Limb (tissue), 2 donors: Measurements from ENCODE around the gene PTN.
"Not testable (repeated sequence)": the region's sequence is repeated elsewhere in the genome, so short reads cannot be mapped to it uniquely, and the experiment has no call there.

Experiments used
- DNase-seq, 2 donors: peaks; one replicate each; pipeline ENCODE4 v3.0.0-alpha.2; 2016; ENCODE audit errors: extremely low spot score in 2 of 2

The PTN gene

DNA sequence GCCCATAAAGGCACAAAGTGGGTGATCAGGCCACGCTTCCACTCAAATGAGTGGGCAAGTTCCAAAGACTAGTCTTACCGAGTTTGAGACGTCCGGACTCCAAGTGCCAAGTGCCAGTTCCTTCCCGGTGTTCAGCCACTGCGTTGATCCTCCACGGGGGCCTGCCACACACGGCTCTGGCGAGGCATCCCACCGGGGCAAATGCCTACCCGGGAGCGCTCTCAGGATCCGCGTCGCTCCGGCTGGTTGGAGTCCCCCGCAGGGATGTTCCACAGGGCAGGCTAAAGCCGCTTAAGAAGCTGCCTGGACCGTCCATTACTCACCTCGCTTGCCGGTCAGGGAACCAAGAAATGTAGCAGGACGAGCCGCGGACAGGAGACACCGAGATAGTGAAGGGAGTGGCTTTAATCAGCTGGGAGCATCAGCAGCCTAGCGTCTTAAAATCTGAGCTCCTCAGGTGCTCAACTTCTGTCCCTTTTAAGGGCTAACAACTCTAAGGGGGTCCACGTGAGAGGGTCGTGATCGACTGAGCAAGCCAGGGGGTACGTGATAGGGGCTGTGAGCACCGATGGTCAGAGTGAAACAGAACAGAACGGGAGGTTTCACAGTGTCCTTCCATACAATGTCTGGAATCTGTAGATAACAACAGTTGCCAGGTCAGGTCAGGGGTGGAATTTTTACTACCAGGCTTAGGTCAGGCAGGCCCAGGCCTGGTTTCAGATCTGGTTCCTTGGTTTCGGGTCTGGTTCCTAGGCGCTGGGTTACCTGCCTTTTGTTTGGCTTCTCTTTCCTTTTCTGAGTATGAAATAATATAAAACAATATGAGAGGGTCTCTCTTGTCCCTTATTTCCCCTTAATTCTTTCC is 75.3 kb downstream of the PTN start:
- not testable (repeated sequence) for DNase-seq

DNA sequence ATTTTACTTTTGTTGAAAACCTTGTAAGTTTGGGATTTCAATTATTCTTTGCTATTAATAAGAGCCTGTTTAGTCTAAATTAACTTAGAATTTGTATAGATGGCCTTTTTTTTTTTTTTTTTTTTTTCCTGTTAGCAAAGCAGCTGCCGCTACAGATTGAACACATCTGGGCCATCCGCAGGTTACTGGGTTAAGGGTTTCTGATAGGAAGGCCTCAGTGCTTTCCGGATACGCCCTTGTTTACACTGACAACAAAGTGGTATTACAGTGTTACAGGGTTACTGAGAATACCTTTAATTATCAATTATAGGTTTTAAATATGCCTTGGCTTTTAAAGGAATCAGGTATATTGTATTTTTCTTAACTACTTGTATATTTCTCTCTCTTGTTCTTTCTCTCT is 76.8 kb downstream of the PTN start:
- DNase-seq: no peak

DNA sequence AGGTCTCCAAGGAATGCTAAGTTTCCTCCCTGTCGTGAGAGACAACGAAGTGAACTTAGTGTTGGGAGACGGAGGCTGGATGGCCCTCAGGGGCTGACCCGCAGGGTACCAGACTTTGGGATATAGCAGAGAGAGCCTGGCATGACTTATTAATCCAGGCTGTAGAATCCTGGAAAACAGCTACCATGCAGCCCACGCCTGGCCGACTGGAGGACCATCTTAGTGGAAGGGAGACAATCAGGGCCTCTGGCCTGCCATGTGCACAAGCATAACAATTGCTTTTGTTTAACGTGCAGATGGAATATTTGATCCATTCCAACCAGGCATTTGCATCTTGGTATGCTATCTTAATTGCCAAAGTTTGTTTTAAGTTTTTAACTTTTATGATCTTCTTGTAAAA is 78.1 kb downstream of the PTN start:
- DNase-seq: not testable (repeated sequence)

DNA sequence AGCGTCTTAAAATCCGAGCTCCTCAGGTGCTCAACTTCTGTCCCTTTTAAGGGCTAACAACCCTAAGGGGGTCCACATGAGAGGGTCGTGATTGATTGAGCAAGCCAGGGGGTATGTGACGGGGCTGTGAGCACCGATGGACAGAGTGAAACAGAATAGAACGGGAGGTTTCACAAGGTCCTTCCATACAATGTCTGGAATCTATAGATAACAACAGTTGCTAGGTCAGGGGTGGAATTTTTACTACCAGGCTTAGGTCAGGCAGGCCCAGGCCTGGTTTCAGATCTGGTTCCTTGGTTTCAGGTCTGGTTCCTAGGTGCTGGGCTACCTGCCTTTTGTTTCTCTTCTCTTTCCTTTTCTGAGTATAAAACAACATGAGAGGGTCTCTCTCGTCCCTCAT is 80.9 kb downstream of the PTN start:
- no peak for DNase-seq

DNA sequence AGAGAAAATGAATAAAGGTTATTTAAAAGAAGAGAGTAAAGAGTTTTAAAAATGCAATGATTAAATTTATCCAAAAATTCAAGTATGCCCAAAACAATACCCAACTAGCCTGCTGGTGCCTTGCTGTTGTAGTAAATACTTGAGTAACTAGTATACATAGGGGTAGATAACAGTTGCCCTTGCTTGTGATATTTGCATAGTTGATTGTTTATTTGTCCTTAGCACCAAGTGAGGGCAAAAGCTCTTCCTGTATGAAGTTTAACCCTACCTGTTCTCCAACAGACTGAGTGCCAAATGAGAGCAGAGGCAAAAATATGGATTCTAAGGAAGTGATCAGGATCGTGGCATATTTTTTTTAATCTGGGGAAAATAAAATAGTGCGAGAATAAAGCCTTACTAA is 85.0 kb downstream of the PTN start:
- DNase-seq: no peak

- no peak for DNase-seq
Observed at GRCh38 chr7:137254766-137255165, 88.8 kb downstream of the PTN start.

GRCh38 chr7:137245890-137246289 is 97.6 kb downstream of the PTN start:
- DNase-seq: no peak

DNA sequence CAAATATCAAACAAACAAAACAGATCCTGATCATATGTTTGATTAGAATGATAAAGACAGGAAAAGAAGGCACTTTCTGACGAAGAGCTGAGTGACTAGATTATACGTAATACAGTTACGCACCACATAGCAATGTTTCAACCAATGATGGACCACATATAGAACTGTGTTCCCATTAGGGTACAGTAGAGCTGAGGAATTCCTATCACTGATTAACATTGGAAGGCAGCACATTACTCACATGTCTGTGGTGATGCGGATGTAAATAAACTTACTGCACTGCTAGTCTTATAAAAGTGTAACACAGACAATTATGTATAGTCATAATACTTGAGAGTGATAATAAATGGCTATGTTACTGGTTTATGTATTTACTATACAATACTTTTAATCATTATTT is 98.3 kb downstream of the PTN start:
- no peak for DNase-seq

GRCh38 chr7:137243741-137244140 is 99.8 kb downstream of the PTN start:
- no peak for DNase-seq

DNA sequence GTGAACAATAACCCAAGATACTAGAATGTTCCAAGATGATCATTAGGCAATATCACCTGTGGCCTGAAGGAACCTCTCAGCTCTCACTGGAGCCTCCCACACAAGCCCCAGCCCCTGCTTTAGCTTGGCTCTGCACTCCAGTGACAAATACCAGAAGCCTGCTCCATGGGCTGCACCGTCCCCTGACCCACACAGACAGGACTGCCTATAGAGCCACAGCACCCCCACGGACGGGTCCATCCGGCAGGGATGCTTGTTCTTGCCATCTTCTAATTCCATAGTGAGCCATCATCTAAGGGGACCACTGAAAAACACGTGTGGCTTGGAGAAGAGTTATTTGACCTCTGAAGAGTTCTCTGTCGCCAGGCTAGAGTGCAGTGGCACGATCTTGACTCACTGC is 100.9 kb downstream of the PTN start:
- DNase-seq: no peak

DNA sequence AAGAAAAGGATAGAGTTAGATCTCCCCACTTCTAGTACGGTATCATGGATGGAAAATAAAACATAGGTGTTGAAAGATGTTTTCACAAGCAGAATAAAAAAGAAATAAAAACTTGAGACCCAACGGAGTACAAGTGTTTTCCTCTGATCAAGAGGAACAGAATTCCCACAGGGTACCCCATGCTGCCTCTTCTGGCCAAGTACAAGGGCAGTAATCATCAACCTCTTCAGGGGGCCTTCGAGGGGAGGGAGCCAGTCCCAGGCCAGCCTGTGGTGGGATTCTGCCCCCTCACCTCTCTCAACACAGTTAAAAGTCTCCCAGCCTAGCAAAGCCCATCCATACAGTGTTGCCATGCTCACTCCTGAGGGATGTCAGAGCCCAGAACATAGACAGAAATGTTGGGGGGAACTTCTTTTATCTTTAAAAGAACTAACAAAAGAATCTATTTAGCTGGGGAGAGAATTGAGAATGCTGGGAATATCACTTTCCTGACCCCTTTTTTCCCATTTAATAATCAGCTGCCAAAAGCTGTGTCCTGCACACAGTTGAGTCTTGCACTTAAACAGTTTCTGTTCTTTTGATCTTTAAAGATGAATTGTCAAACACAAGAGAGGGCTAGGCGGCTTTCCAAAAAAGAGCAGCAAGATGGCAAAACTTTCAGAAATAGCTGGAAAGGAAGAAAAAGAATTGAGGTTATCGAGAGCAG is 101.7 kb downstream of the PTN start:
- no peak for DNase-seq

DNA sequence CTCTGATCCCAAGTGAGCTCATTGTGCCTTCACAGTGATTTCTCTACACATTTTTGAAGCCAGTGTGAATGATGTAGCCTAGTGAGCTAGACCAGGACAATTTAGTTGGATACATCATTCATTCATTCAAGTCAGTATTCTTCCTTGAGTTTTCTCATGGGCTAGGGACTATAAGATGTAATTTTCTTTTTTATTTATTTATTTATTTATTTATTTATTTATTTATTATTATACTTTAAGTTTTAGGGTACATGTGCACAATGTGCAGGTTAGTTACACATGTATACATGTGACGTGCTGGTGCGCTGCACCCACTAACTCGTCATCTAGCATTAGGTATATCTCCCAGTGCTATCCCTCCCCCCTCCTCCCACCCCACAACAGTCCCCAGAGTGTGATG is 104.3 kb downstream of the PTN start:
- not testable (repeated sequence) for DNase-seq

DNA sequence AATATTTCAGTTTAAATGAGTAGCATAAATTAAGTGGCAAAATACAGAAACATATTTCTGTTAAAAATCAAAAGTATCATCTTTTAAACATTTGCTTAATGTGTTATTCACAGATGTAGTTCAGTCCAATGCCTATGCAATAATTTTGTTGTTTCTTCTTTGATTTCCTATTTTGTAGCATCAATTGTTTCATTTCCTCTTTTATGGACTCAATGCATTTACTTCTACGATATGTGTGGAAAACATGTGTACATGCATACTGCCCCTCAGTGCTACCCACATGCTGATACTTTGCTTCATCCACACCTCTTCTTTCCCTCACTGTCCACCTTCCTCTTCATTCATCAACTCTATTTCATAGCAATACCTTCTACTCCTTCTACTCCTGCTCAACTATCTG is 108.1 kb downstream of the PTN start:
- no peak for DNase-seq

- DNase-seq: no peak
Observed at GRCh38 chr7:137231167-137231566, 112.4 kb downstream of the PTN start.

GRCh38 chr7:137221467-137221866 is 122.1 kb downstream of the PTN start:
- DNase-seq: no peak

DNA sequence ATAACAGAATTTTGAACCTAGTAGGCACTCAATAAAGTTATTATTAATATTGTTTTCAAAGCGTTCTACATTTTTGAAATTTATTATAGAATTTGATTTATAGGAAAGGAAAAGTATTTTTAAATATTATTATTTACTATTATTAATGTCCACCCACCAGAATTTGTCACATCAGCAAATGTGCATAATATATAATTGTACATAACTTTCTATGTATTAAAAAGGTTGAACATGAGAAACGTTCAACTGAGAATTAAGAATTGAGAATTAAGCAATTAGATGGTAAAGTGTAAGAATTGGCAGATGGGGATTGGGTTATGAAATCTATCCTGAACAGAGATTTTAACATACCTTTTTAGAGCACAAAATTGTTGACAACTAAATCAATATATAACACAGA is 129.8 kb downstream of the PTN start:
- no peak for DNase-seq

DNA sequence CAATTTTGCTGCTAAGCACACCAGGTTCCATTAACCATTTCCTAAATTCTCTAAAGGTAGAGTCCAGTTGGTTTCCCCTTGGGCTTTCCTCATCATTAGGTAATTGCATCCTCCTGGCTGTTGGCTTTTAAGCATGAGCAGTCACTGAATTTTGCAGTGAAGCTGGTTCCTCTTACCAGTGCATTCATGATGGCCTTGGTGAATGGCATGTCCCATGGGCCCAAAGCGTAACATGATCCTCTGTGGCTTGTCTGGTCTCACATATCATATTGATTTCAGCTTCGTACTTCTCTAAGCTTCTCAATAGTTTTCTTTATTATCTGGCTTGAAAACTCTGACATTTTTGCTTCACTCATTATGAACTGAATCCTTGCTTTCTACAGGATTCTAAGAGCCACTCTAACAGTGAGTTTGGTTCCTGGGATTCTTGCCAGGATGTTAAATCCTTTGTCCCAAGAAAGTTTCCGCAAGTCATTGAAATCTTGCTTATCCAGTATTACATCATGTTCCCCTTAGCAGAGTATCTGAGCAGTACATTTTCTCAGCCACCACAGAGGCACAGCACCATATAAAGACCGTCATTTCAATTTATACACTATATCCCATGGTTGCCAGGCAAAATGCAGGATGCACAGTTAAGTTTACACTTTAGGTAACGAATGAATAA is 134.2 kb downstream of the PTN start:
- DNase-seq: no peak

DNA sequence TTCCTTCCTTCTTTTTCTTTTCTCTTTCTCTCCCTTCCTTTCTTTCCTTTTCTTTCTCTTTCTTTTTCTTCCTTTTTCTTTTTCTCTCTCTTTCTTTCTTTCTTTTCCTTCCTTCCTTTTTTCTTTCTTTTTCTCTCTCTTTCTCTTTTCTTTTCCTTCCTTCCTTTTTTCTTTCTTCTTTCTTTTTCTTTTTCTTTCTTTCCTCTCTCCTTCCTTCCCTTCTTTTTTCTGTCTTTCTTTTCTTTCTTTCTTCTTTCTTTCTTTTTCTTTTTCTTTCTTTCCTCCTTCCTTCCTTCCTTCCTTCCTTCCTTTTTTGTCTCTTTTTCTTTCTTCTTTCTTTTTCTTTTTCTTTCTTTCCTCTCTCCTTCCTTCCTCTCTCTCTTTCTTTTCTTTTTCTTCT is 136.8 kb downstream of the PTN start:
- no peak for DNase-seq

GRCh38 chr7:137204246-137204645 is 139.3 kb downstream of the PTN start:
- DNase-seq: no peak

DNA sequence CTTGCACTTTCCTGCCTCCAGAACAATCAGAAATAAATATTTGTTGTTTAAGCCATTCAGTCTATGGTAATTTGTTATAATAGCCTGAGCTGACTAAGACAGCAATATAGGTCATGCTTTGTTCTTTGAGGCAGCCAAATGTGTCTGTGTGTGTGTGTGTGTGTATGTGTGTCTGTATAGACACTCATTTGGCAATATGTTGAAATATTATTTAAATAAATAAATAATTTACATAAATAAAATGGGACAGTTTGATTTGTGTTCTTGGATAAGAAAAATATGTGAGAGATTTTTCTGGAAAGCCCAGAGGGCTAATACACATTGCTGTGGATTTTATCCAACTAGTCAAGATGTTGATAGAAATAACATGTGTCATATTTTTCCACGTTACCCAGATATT is 140.2 kb downstream of the PTN start:
- no peak for DNase-seq

- no peak for DNase-seq
Observed at GRCh38 chr7:137196648-137197047, 146.9 kb downstream of the PTN start.

DNA sequence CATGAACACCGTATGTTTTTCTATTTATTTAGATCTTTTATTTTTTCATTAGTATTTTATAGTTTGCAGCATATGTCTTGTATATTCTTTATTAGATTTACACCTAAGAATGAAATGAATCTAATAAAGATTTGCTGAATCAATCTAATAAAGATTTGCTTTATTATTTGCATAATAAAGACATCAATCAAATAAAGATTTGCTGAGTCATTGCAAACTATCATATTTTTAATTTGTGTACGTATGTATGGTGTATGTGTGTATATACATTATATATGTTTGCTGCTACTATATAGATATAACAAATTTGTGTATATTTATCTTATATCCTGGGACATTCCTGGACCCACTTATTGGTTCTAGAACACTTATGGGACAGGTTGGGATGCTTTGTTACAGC is 147.5 kb downstream of the PTN start:
- no peak for DNase-seq
